Measurements from ENCODE around the gene PROS1.

DNA sequence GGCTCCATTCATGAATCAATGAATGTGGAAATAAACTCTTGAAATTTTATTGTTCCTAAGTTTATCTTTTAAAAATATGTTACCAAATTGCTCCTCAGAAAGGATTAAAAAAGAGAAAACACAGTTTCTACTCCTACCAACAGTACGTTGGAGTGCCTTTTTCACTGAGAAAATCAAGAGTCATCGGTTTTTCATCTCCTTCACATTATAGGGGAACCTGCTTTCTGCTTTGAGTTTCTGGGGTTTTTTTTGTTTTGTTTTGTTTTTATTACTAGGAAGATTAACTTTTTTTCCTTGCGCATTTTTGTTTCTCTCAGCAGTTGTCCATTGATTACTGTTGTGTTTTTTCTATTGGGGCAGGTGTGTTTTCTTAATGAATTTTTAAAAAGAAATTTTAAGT lies 9.7 kb upstream of the PROS1 start:
- TF ChIP-seq, protein P1, sequence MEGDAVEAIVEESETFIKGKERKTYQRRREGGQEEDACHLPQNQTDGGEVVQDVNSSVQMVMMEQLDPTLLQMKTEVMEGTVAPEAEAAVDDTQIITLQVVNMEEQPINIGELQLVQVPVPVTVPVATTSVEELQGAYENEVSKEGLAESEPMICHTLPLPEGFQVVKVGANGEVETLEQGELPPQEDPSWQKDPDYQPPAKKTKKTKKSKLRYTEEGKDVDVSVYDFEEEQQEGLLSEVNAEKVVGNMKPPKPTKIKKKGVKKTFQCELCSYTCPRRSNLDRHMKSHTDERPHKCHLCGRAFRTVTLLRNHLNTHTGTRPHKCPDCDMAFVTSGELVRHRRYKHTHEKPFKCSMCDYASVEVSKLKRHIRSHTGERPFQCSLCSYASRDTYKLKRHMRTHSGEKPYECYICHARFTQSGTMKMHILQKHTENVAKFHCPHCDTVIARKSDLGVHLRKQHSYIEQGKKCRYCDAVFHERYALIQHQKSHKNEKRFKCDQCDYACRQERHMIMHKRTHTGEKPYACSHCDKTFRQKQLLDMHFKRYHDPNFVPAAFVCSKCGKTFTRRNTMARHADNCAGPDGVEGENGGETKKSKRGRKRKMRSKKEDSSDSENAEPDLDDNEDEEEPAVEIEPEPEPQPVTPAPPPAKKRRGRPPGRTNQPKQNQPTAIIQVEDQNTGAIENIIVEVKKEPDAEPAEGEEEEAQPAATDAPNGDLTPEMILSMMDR (IDR thresholded peaks at IDR 0.05) = no peak
- no peak for TF ChIP-seq POLR2A (IDR thresholded peaks at IDR 0.05)

Measured in right lobe of liver (tissue), 4 donors.